Pulmonary artery endothelial cell (primary cell): ENCODE data around the gene CTDSP2. TPM values are rescaled to one million over a fixed set of nuclear protein-coding genes. Genes with fewer than 3 reads are reported as not detected.
"Not testable (repeated sequence)": the region's sequence is repeated elsewhere in the genome, so short reads cannot be mapped to it uniquely, and the experiment has no call there.

Source experiments
- DNase-seq: peaks from one replicate; pipeline ENCODE4 v3.0.0-alpha.2; 2011; ENCODE audit warnings: low read depth, low spot score
- total RNA-seq: library from RNA; depleted of rRNA; stranded (reverse); fragments of >200 nt; gene quantifications from 2 replicates; pipeline ENCODE4 v1.2.3, GENCODE V29; 2014

The CTDSP2 gene
- total RNA-seq, 1 donor from 2014 or later = 53.2 TPM

DNA sequence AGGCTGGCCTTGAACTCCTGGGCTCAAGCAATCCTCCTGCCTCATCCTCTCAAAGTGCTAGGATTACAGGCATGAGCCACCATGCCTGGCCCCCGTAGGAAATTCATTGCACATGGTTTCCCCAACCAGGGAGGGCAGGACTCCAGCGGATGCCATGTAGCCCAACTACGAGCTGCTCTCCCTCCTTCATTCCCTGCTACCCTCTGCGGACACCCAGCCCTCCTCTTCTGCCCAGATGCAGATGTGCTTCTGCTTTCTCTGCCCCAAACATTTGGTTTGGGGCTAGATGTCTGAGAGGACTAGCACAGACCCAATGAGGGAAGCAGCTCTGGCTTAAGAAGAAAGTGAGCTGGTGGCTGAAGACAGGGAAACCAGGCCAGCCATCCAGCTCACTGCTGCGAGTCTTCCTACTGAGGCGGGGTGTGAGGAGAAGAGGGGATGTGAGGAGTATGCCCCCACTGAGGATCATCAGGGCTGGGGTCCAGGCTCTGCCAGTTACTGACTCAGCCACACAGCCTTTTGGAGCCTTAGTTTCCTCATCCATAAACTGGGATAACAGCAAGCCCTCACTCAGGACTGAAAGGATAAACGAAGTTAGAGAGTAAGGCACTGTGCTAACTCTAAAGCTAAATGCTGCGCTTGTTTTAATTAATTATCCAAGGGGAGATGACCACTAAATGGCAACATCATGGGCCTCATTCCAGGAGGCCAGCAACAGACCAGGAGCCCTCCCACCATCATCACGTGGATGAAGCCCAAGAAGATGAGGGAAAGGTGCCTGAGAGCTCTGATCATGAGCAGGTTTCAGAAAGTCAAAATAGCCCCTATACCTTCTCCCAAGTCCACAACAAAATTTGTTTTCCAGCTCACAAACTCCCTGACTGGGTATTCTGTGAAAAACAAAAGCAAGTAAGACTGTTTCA, 10.9 kb downstream of the CTDSP2 start:
- DNase-seq = no peak

DNA sequence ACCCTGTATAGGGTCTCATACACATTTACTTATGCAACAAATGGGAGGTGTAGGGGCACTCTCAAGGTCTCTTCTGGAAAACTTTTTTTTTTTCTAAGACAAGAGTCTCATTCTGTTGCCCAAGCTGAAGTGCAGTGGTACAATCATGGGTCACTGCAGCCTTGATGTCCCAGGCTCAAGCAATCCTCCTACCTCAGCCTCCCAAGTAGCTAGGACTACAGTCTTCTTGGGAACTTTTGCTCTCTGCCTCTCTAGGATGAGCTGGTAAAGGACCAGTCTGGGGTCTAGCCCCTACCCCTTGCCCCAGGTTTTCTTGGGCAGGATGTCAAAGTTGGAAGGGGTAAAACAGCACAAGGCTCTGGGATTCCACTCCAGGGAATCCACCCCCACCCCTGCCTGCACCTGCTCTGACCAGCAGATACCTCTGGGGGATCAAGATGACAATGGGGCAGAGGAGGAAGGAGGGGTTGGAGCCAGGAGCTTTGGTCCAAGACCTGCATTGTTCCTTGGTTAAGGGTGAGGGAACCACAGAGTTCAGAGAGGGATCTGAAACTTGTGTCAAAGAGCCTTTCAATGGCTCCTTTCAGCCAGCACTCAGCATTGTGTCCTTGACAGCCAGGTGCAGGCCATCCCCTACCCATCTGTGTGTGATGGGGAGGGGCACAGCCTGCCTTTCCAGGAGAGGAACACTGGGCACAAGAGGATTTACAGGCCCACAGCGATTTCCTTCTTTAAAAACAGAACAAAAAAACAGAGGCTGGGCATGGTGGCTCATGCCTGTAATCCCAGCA, 12.2 kb downstream of the CTDSP2 start:
- DNase-seq = no peak

DNA sequence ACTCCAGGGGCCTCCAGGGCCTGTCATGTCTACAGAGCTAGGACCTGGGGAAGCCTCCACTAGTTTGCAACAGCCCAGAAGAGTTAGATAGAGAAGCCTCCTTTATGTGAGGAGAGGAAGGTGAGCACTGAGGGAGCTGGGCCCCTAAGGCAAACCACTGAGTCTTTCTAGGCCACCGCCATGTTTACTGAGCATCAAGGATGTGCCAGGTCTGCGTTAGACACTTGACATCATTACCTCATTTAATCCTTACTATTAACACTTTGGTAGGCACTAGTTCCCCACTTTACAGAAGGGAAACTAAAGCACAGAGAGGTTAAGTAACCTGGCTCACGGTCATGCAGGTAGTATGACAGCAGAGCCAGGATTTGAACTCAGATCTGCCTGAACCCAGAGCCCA, 12.9 kb downstream of the CTDSP2 start:
- no peak for DNase-seq

DNA sequence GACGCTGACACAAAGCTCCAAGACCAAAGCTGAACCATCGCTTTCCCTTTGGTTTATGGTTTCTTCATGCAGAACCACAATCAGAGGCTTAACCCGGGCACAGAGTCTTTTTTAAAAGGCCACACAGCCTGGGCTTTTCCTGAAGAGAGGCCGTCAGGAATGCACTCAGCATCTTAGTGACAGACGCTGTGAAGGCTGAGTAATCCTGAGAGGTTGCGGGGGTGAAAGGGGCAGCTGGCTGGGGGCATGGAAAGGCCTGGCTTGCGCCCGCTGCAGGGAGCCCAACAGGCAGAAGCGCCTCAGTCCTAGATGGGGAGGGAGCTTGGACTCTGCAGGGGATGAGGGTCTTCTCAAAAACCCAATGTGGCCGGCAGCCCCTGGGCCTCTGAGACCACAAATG, 13.6 kb downstream of the CTDSP2 start:
- no peak for DNase-seq

DNA sequence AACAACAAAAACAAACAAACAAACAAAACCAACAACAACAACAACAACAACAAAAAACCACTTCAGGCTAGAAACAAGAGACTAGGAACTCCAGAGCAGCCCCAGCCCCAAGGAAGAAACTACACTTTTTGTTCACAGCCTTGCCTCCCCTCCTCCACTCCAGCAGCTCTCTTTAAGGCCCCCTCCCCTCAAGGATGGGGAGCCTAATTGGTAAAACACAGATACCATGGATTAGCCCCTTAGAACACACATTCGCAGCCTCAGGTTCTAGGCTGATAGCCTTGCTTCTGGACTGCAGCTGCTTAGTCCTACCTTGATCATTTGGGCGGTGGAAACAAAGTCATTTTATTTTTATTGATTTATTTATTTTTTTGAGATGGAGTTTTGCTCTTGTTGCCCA, 16.1 kb downstream of the CTDSP2 start:
- DNase-seq = no peak

DNA sequence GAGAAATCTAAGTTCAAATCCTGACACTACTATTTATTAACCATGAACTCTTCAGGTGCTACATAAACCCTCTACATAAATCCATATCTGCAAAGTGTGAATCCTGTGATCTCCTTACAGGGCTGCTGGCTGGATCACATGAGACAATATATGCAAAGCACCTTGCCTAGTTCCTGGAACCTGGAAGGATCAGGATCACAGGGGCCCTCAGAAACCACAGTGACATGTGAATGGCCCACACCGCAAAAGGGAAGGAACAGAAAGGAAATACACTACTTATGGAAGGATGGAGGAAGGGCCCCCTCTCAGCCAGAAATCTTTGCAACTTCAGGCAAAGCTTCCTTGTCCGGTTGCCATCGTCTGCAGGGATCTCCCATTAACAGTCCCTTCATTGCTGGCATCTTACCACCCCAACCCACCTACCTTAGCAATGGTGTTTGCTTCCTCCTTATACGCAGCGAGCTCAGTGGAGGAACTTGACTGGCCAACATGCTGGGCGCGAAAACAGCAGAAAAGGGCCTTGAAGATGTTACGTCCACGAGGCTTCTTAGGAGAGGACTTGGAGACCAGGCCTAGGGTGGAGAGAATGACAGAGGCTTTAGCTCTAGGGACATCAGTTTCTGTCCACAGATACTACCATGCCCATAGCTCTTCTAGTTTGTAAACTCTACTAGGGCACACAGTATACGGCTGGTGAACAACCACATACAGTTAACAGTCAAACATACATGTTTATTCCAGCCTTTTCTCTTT, 17.3 kb downstream of the CTDSP2 start:
- DNase-seq = no peak

DNA sequence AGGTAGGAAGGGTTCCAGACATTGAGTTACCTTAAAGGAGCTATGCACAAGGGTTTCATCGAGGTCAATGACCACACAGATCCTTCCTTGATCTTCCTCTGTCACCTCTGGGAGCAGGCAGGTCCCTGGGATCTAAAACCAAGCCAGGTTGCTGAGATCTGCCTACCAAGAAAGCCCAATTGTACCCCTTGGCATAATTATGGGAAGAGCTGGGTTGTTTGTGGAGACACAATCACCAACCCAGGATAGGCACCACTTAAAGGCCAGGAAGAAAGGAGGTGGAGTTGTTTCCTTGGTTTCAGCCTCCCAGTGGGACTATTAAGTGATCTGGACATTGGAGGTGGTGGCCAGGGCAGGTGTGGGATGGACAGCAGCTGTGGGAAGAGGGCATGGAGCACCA, 19.6 kb downstream of the CTDSP2 start:
- no peak for DNase-seq

DNA sequence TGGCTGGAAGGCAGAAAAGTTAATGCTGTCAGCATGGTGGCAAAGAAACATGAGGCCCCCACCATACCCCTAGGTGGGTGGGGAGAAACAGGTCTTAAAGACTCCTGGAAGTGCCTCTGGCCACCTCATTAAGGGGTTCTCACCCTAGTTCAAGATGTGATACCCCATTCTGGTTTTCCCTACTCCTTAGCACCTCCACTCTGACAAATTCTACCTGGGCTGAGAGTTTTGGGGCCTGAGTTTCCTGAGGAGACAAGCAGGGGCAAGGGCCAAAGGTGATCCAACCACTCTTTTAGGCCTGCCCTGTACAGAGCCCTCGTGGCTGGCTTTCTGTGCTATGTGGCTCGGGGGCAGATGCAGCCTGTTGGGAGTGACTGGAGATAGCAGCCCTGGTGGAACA, 20.1 kb downstream of the CTDSP2 start:
- DNase-seq = no peak

DNA sequence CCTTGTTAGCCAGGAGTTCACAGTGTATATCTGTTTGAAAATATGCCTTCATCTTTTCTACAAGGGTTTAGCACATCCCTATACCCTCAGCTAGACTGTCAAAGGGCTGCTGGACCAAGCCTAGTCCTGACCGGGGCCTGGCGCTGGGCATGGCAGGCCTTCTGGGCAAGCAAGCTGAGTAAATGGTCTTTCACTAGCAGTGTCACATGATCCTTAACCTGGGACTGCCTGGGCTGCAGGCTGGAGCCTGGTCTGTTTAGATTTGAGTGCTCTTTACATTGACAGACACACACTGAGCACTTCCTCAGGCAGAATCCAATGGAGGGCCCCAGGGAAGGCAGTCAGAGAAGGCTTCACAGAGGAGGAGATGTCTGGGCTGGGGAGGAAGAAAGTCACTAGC, 21.1 kb downstream of the CTDSP2 start:
- no peak for DNase-seq

DNA sequence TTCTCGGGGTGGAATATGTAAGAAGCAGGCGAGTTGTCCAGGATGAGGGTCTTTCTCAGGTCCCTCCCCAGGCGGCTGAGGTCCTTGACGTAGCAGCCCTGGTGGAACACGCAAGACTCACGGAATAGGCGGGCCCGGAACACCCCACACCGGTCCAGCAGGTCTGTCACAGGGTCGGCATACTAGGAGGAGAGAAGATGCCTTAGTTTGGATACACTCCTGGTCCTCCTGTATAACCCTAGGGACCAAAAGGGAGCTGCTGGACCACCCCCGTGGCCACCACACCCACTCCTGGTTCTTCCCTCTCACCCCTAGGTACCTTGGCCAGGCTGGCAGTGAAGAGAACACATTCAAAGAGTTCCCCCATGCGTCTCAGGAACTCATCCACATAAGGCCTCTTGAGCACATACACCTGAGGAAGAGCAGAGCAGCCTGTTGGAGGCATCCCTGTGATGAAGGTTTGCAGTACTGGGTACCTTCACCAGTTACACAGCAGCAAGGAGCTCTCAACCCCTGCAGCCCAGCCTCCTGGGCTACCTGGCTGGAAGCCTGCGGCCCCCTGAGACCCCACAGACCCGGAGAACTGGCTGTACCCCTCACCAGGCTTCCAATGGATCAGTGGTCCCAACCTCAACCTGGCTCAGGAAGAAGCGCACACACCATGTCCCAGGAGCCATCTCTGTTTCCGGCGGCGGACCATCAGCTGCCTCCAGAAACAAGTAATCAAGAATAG, 22.5 kb downstream of the CTDSP2 start:
- DNase-seq = no peak

DNA sequence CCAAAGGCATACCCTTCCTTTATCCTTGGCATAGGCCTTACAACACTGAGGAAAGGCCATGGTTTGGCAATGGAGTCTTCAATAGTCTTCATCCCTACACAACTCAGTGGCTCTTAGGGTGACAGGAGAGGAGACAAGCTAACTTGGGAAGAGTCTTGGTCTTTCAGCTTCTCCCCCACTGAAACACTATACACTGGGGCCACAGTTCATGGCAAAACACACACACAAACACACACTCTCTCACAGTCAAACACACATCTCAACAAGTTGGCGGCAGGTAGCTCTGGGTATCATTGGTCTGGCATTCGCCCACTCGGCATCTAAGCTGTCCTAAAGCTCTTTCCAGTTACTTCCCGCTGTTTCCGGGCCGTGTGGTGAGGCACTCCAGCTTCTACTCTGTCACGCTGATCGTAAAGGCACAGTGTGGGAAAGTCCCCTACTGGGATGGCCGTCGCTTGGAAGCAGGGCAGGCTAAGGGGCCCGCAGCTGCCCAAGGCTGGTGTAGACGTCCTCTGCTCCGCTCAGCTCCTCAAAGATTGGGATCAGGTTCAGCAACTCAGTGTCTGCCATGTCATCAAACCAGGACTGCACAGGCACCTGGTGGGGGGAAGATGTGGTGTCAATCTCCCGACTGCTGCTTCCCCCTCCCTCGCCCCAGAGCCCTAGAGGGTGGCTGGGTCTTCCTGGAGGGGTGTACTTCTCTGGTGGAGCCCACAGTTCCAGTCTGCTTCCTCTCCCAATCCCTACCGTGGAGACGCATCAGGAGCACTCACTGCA, 23.2 kb downstream of the CTDSP2 start:
- no peak for DNase-seq

DNA sequence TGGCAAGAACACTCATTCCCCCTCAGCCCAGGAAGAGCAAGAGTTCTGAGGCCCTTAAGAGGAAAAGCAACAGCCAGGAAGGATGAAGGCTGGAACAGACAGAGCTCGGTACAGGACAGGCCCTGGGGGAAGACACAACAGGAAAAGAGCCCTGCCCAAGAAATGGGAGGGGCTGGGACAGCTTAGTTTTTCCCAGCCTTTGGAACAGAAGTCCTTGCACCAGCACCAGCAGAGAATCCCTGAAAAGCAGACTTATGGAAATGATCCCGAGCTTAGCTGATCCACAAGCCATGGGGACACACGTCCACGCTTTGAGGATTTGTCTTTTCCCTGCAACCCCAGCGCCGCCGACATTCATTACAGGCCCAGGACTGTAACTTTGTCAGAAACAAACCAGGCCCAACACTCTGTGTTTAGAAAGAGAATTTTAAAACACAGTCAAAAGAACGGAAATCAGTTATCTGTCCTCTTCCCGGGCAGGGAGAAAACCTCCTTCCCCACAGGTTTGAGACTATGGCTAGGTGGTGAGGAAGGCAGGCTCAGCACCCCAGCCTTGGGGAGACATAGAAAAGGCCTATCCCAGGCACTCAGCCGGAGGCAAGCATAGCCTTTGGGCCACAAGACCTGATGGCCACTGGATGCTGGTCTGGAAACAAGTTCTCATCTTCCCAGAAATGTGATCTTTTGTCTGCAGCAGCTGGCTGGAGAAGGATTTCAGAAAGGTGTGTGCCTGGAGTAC, 24.0 kb downstream of the CTDSP2 start:
- no peak for DNase-seq

DNA sequence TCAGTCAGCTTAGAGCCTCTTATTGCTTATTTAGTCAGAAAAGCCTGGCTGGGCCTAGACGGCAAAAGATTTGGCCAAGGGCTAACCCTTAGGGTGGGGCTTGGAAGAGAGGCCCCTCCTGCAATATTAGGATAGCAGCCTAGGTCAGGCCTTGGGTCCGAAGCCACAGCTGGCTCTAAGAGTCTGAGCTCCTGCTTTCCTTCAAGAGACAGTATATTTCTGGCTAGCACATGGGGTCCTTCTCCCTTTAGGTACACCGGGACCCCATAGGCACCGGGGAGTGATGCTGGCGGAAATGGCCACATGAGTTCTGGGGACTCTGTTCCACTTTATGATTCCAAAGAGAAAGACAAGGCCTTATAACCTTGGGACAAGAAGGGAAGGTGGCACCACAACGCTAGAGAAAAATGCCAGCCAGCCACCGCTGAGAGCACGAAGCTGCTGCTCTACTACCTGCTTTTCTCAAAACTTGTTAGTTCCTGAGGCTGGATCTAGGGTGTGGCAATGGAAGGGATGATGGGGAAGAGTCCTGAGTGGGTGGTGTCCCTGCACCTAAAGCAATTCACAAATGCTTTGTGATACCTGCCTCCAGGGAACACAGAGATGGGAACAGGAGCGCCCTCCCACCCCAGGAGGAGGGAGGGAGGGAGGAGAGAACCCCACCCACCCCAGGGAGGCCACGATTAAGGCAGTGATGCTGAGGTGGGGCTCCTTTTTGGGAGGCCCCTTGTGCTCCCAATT, 24.9 kb downstream of the CTDSP2 start:
- no peak for DNase-seq

DNA sequence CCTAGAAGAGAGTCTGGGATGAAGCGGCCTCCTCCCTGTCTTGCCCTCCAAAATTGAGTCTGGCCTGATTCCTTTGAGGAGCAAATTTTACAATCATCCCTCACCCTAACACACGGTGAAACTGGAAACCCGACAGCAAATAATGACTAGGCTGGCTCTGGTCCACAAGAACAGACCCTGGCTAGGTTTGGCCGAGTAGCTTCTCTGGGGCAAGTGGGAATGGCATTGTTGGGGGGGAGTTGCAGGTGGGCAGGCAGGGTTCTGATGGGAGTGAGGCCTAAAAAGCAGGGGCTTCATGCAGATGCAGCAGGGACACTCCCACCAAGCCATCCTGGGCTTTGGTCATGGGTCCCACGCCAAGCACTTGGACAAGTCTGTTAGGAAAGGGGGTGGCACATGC, 25.5 kb downstream of the CTDSP2 start:
- DNase-seq = not testable (repeated sequence)

DNA sequence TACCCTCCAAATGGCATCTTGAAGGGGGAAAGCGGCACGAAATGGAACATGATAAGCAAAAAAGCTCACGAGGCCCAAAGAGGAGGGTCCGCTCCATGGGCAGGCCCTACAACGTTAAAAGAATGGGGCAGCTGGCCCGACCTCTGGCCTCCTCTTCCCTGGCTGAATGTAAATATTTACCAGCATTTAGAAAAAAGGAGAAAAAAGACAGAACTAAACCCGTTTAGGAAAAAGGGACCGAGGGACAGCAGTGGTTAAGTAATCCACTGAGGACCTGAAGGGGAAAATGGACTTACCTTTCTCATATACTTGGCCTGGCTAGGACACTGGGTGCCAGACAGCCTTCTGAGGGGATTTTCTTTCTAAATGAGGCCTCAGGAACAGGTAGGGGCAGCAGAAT, 26.4 kb downstream of the CTDSP2 start:
- DNase-seq = not testable (repeated sequence)

DNA sequence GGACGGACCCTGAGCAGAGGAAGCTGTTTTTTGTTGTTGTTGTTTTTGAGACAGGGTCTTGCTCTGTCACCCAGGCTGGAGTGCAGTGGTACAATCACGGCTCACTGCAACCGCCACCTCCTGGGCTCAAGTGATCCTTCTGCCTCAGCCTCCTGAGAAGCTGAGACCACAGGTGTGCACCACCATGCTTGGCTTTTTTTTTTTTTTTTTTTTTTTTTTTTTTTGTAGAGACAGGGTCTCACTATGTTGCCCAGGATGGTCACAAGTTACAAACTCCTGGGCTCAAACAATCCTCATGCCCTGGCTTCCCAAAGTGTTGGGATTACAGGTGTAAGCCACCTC, 28.6 kb downstream of the CTDSP2 start:
- DNase-seq = not testable (repeated sequence)

DNA sequence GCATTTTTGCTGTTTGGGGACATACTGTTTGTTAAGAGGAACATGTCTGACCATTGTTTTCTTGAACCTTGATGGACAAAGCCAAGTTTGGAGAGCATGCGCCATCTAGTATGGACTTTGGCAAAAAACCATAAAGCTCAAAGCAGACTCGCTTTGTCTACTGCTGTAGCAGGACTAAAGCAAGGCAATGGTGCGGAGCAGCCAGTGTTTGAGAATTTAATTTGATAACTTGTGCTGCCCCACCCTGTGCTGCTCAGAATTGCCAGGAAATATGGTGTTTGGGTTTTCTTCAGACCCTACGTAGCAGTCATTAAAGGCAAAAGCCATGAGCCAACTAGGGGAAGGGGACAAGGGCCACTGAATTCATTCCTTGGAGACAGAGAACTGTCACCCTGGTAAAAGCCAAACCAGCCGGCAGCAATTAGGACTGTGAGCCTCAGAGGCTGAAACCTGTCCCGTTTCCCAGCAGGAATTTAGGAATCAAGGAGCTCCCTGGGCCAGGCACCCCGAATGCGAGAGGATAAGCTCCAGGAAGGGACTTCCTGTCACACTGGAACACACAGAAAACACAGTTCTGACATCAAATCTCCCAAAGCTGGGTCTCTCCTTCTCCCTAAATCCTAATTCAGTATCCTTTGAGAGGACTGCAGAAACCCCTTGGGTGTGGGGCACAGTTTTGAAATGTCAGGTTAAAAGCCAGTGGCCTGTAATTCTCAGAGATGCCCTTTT, 29.1 kb downstream of the CTDSP2 start:
- no peak for DNase-seq

DNA sequence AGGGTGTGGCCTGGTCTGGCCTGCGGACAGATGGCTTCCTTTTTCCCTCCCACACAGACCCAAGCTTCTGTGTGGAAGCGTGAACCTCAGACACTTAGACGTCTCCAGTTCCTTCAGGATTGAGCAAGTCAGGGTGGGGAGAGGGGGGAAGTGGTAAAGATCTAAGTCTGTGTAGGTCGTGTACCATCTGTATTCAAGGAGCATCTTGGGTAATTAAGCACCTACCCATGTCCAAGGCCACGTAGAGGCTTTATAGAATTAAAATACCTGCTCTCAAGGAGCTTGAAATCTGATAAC, 29.7 kb downstream of the CTDSP2 start:
- no peak for DNase-seq
